Cardiac fibroblast (primary cell): Measurements from ENCODE around the gene CCDC34.

Experiments
- DNase-seq, 2 donors: peaks; one replicate each; pipeline versions ENCODE4 v3.0.0 to v3.0.0-alpha.2; 2010; ENCODE audit warnings: low read depth in 2 of 2
- H3K4me3 ChIP-seq, 2 donors: replicated peaks in 1 of 2; 1 replicate in 1 of 2; 2 replicates in 1 of 2; pipeline ENCODE4 v1.5.1; 2011; ENCODE audit warnings: low read depth in 2 of 2, low read length in 2 of 2, mild to moderate bottlenecking in 2 of 2, moderate library complexity in 1 of 2
- CTCF ChIP-seq: IDR thresholded peaks from one replicate; pipeline ENCODE4 v1.5.1; 2011; ENCODE audit warnings: low read depth, mild to moderate bottlenecking, low read length, inconsistent platforms

Gene CCDC34

GRCh38 chr11:27304514-27304913, 58.5 kb downstream of the CCDC34 start:
- DNase-seq: no peak
- H3K4me3 ChIP-seq: no peak overlapping the region
- TF ChIP-seq CTCF: peak; percentile 10

GRCh38 chr11:27303903-27304302, 59.1 kb downstream of the CCDC34 start:
- no peak for TF ChIP-seq CTCF
- no peak overlapping the region for H3K4me3 ChIP-seq
- DNase-seq: no peak

GRCh38 chr11:27300974-27301373, 62.0 kb downstream of the CCDC34 start:
- no peak overlapping the region for H3K4me3 ChIP-seq
- no peak for TF ChIP-seq CTCF
- DNase-seq: peak in 1 of 2 donors; percentile 14

GRCh38 chr11:27297616-27298015, 65.4 kb downstream of the CCDC34 start:
- TF ChIP-seq CTCF: no peak
- no peak for DNase-seq
- no peak overlapping the region for H3K4me3 ChIP-seq

- no peak overlapping the region for H3K4me3 ChIP-seq
- peak; percentile 79 to 80 for DNase-seq
- peak; percentile 70 for TF ChIP-seq CTCF
Observed at GRCh38 chr11:27296497-27296896, 66.5 kb downstream of the CCDC34 start.

GRCh38 chr11:27295928-27296327, 67.1 kb downstream of the CCDC34 start:
- no peak for TF ChIP-seq CTCF
- no peak for DNase-seq

GRCh38 chr11:27294654-27295053, 68.4 kb downstream of the CCDC34 start:
- no peak for DNase-seq
- H3K4me3 ChIP-seq: no peak overlapping the region
- TF ChIP-seq CTCF: no peak

More at GRCh38 chr11:27295928-27296327, 67.1 kb downstream of the CCDC34 start:
- no peak overlapping the region for H3K4me3 ChIP-seq
